ENCODE measurements around the gene PTCH2. TPM values are rescaled to one million over a fixed set of nuclear protein-coding genes. Genes with fewer than 3 reads are reported as not detected.

The PTCH2 gene
- total and polyA plus RNA-seq, 2 of the 13 experiments (the other 11 are each of a cell fraction or from before 2014, with no cell fraction given): 0.60 to 1.5 TPM

DNA sequence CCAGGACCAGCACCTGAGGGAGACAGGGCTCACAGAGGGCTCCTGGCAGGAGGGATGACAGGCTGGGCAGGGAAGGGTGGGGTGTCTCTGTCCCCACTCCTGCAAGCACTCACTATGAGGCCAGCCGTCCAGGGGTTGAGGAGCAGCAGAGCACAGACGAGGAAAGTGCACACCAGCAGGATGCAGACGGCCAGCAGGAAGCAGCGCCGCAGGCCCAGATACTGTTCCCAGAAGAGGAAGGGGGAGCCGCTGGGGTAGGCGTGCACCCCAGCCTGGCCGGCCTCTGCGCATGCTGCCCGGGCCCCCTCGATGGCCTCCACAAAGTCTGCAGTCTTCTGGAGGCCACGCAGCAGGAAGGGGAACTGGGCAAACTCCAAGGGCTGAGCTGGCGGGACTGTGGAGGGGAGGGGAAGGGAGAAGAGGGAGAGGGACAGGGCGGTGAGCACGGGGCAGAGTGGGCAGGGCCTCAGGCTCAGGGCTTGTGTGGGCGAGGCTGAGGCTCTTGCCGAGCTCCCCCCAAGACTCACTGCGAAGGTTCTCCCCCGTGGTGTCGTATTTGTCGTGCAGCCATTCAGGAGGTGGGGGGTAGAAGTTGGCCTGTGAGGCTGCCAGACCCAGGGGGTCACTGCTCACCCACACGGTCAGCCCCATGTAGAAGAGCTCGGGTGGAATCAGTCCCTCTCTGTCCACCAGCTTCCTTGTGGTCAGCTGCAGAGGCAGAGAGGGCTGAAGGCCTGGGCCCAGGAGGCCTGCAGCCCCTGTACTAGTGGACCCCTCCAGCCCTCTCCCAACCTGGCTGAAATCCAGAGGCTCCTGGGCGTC is 16.5 kb downstream of the PTCH2 start (continued):
- TF ChIP-seq, protein P1, sequence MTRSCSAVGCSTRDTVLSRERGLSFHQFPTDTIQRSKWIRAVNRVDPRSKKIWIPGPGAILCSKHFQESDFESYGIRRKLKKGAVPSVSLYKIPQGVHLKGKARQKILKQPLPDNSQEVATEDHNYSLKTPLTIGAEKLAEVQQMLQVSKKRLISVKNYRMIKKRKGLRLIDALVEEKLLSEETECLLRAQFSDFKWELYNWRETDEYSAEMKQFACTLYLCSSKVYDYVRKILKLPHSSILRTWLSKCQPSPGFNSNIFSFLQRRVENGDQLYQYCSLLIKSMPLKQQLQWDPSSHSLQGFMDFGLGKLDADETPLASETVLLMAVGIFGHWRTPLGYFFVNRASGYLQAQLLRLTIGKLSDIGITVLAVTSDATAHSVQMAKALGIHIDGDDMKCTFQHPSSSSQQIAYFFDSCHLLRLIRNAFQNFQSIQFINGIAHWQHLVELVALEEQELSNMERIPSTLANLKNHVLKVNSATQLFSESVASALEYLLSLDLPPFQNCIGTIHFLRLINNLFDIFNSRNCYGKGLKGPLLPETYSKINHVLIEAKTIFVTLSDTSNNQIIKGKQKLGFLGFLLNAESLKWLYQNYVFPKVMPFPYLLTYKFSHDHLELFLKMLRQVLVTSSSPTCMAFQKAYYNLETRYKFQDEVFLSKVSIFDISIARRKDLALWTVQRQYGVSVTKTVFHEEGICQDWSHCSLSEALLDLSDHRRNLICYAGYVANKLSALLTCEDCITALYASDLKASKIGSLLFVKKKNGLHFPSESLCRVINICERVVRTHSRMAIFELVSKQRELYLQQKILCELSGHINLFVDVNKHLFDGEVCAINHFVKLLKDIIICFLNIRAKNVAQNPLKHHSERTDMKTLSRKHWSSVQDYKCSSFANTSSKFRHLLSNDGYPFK (CRISPR knock-in tag; IDR thresholded peaks at IDR 0.05; ENCODE audit: borderline replicate concordance): peak; percentile 65; the same call in 1 of the 2 replicates
- TF ChIP-seq RBM39 (IDR thresholded peaks at IDR 0.05; ENCODE audit: low read depth, low read length, poor library complexity, severe bottlenecking) (no peak), HDAC1 (CRISPR knock-in tag; IDR thresholded peaks at IDR 0.05) (peak; percentile 67), ZNF768 (CRISPR knock-in tag; IDR thresholded peaks at IDR 0.05) (peak; percentile 70; the same call in 1 of the 2 replicates), RXRA (CRISPR knock-in tag; IDR thresholded peaks at IDR 0.05) (peak; percentile 59), ZFP90 (CRISPR knock-in tag; IDR thresholded peaks at IDR 0.05; ENCODE audit: borderline replicate concordance) (peak; percentile 18; the same call in 1 of the 2 replicates), ZNF788 (CRISPR knock-in tag; IDR thresholded peaks at IDR 0.05; ENCODE audit: borderline replicate concordance) (peak; percentile 66), ELF3 (CRISPR knock-in tag; IDR thresholded peaks at IDR 0.05) (peak; percentile 74), RNF2 (conservative IDR thresholded peaks at IDR 0.05; ENCODE audit: low read depth) (no peak), ZNF777 (CRISPR knock-in tag; IDR thresholded peaks at IDR 0.05) (peak; percentile 97), ZNF235 (CRISPR knock-in tag; IDR thresholded peaks at IDR 0.05; ENCODE audit: borderline replicate concordance) (peak; percentile 54; the same call in 1 of the 2 replicates), MIER2 (CRISPR knock-in tag; IDR thresholded peaks at IDR 0.05) (0 out of 2 replicates have a peak, but pooled peaks have one; percentile 16), CREM (IDR thresholded peaks at IDR 0.05) (0 out of 2 replicates have a peak, but pooled peaks have one; percentile 40), CREM (CRISPR knock-in tag; IDR thresholded peaks at IDR 0.05) (no peak), PHF21A (CRISPR knock-in tag; IDR thresholded peaks at IDR 0.05) (peak; percentile 58; the same call in 1 of the 2 replicates)
- TF ChIP-seq, protein P2, sequence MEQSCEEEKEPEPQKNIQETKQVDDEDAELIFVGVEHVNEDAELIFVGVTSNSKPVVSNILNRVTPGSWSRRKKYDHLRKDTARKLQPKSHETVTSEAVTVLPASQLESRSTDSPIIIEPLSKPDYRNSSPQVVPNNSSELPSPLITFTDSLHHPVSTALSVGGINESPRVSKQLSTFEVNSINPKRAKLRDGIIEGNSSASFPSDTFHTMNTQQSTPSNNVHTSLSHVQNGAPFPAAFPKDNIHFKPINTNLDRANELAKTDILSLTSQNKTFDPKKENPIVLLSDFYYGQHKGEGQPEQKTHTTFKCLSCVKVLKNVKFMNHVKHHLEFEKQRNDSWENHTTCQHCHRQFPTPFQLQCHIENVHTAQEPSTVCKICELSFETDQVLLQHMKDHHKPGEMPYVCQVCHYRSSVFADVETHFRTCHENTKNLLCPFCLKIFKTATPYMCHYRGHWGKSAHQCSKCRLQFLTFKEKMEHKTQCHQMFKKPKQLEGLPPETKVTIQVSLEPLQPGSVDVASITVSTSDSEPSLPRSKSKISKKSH (CRISPR knock-in tag; IDR thresholded peaks at IDR 0.05; ENCODE audit: borderline replicate concordance): peak; percentile 35; the same call in 1 of the 2 replicates
- TF ChIP-seq, protein P3, sequence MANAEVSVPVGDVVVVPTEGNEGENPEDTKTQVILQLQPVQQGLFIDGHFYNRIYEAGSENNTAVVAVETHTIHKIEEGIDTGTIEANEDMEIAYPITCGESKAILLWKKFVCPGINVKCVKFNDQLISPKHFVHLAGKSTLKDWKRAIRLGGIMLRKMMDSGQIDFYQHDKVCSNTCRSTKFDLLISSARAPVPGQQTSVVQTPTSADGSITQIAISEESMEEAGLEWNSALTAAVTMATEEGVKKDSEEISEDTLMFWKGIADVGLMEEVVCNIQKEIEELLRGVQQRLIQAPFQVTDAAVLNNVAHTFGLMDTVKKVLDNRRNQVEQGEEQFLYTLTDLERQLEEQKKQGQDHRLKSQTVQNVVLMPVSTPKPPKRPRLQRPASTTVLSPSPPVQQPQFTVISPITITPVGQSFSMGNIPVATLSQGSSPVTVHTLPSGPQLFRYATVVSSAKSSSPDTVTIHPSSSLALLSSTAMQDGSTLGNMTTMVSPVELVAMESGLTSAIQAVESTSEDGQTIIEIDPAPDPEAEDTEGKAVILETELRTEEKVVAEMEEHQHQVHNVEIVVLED (CRISPR knock-in tag; IDR thresholded peaks at IDR 0.05; ENCODE audit: borderline replicate concordance): peak; percentile 34; the same call in 1 of the 2 replicates
- TF ChIP-seq, protein P4, sequence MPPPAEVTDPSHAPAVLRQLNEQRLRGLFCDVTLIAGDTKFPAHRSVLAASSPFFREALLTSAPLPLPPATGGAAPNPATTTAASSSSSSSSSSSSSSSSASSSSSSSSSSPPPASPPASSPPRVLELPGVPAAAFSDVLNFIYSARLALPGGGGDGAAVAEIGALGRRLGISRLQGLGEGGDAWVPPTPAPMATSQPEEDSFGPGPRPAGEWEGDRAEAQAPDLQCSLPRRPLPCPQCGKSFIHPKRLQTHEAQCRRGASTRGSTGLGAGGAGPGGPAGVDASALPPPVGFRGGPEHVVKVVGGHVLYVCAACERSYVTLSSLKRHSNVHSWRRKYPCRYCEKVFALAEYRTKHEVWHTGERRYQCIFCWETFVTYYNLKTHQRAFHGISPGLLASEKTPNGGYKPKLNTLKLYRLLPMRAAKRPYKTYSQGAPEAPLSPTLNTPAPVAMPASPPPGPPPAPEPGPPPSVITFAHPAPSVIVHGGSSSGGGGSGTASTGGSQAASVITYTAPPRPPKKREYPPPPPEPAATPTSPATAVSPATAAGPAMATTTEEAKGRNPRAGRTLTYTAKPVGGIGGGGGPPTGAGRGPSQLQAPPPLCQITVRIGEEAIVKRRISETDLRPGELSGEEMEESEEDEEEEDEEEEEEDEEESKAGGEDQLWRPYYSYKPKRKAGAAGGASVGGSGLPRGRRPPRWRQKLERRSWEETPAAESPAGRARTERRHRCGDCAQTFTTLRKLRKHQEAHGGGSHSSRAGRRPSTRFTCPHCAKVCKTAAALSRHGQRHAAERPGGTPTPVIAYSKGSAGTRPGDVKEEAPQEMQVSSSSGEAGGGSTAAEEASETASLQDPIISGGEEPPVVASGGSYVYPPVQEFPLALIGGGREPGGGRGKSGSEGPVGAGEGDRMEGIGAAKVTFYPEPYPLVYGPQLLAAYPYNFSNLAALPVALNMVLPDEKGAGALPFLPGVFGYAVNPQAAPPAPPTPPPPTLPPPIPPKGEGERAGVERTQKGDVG (CRISPR knock-in tag; IDR thresholded peaks at IDR 0.05; ENCODE audit: borderline replicate concordance): peak; percentile 41; the same call in 1 of the 2 replicates

Measured in HepG2 (cell line).